Erythroblast (primary cell): ENCODE measurements around the gene CRACR2A.

Experiments used
- DNase-seq, 2 experiments: peaks; one replicate each; lab custom pipeline; 2025; lab: John Stamatoyannopoulos, UW
- GATA1 ChIP-seq: IDR thresholded peaks from 2 replicates; pipeline ENCODE4 v1.6.1; 2011; ENCODE audit warnings: low read depth, mild to moderate bottlenecking, control low read depth, low read length, moderate library complexity
- POLR2A ChIP-seq: IDR thresholded peaks from 2 replicates; pipeline ENCODE4 v1.6.1; 2011; ENCODE audit warnings: mild to moderate bottlenecking, low read length

The CRACR2A gene

GRCh38 chr12:3598896-3599860 is 153.7 kb downstream of the CRACR2A start:
- no peak for DNase-seq
- no peak for TF ChIP-seq POLR2A
- TF ChIP-seq GATA1: no peak

DNA sequence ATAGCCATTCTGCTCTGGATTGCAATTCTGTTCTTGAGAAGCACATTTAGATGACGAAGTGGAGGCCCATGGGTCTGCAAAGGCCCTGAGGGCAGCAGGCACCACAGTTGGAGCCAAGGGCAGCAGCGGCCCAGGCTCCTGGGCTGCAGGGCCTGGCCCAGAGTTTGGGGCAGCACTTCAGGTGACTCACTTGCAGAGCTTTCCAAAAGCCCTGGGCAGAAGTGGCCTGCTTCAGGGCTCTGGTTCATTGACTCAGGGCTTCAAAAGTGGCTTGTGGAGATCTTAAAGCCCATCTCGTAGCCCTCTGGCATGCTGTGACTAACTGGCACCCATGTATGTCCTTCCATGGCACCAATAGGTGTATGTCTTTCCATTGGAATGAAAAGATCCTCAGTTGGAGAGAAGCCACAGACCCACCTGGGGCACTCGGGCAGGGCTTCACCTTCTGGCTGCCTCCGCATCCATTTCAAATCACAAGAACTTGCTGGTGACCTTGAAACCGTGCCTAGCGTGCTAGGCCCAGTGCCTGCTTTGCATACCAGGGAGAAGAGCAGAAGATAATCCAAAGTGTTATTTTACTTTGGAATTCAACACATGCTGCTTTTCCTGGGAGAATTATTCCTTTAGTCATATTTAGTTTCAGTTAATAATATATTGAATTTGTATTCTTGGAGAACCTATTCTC is 155.2 kb downstream of the CRACR2A start:
- TF ChIP-seq GATA1 (no peak), POLR2A (no peak)

GRCh38 chr12:3596703-3597415 is 156.1 kb downstream of the CRACR2A start:
- TF ChIP-seq POLR2A (no peak), GATA1 (no peak)
- DNase-seq: no peak

More for the DNA sequence above, 155.2 kb downstream of the CRACR2A start:
- DNase-seq: no peak

DNA sequence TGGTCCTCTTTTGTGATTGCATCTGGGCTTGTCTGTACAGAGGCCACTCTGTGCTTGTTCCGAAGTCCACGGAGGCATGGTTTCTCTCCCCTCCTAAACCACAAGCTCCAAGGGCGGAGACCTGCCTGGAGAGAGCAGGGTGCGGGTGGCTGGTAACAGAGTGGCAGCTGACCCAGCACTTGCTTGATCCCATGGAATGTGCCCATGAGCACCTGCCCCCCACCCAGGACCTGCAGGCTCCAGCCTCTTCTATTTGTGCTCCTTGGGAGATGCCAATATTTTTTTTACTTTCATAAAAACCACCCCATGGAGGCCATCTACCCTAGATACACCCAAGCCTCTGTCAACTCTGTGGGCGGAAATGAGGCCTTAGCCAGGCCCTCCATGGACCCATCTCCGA is 157.2 kb downstream of the CRACR2A start:
- no peak for TF ChIP-seq GATA1
- TF ChIP-seq POLR2A: no peak

GRCh38 chr12:3594966-3595365 is 157.9 kb downstream of the CRACR2A start:
- no peak for TF ChIP-seq POLR2A
- no peak for DNase-seq

More for the DNA sequence above, 157.2 kb downstream of the CRACR2A start:
- no peak for DNase-seq

- TF ChIP-seq POLR2A (no peak), GATA1 (no peak)
- DNase-seq: no peak
Measured at GRCh38 chr12:3593906-3594483, 158.9 kb downstream of the CRACR2A start.

- DNase-seq: no peak
- TF ChIP-seq GATA1 (no peak), POLR2A (no peak)
Measured at GRCh38 chr12:3592856-3593625, 159.9 kb downstream of the CRACR2A start.

DNA sequence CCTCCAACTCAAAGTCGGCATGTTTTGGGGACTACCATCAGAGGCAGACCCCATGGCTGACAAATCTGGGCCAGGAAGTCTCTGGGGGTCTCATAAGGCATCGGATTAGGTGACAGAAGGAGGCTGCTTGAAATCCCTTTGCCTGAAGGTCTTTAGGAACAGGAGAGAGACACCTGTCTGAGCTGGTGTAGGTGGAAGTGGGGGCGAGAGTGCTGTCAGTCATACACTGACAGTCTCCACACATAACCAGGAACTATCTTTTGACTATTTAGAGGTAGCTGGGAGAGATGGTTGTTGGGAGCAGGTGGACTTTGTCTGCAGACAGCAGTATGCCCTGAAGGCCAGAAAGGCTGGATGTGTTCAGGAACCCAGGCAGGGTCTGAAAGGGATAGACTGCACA is 163.2 kb downstream of the CRACR2A start:
- no peak for DNase-seq
- no peak for TF ChIP-seq GATA1
- TF ChIP-seq POLR2A: no peak

GRCh38 chr12:3587402-3588013 is 165.4 kb downstream of the CRACR2A start:
- TF ChIP-seq GATA1 (no peak), POLR2A (no peak)
- DNase-seq: no peak

DNA sequence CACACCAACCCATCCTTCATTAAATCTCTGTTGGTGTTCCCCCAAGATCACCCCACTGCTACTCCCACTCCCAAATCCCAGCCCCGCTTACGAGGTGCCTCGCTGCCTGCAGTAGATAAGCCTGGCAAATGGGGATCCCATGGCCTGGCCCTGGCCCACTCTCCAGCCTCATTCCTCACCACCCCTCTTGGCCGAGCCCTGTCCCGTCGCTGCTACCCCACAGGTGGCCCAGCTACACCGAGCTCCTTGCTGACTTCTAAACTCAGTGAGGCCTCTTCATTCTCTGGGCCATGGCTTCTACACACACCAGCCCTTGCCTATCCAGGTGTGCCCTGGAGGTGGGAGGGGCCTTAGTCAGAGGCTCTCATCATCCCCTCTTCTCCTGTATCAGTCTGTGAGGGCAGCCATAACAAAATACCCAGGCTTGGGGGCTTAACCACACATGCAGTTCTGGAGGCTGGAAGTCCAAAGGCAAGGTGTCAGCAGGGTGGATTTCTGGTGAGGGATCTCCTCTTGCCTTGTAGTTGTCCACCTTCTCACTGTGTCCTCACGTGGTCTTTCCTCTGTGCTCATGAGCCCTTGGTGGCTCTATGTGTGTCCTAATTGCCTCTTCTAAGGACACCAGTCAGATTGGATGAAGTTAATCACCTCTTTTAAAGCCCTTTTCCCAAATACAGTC is 169.1 kb downstream of the CRACR2A start:
- DNase-seq: no peak
- no peak for TF ChIP-seq GATA1
- no peak for TF ChIP-seq POLR2A

DNA sequence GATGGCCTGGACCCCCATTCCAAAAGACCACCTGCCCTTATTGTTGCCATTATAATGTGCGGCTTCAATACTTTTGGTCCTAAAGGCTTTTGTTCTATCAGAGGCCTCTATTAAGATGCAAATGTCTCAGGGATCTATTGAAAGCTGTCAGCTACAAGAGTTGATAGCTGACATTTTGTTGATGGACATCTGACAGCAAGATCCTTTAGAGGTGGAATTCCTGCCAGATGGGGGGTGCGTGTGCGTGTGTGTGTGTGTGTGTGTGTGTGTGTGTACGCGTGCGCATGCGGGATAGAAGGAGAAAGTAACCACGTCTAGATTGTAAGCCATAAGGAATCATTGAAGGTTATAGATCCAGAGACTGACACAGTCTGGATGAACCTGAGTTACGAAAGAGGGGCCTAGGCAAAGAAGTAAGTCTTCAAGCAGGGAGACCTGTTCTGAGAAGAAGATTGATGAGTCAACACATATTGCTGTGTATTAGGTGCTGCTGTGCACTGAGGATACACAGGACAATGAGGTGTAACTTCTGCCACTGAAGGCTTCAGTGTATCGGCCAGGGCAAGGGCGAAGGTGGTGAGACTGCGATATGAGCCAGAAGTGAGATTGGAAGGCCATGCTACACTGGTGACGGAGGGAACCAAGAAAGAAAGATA is 172.7 kb downstream of the CRACR2A start:
- TF ChIP-seq POLR2A (no peak), GATA1 (no peak)
- no peak for DNase-seq
